Keratinocyte (primary cell): ENCODE measurements around the gene RETREG2. TPM values are rescaled to one million over a fixed set of nuclear protein-coding genes. Genes with fewer than 3 reads are reported as not detected.

Source experiments
- DNase-seq: peaks from one replicate; pipeline ENCODE4 v3.0.0-alpha.2; 2011; ENCODE audit warnings: low read depth, missing footprints, low spot score
- FAIRE-seq: peaks from 2 replicates; lab custom pipeline; 2011; peaks lifted over from hg19 to GRCh38; lab: Jason Lieb, UNC
- H2AFZ ChIP-seq: 2 replicates; pipeline ENCODE4 v1.6.0; 2012; ENCODE audit warnings: low read length, control low read depth, inconsistent platforms; ENCODE audit not compliant: control insufficient read depth
- H3K27ac ChIP-seq: 2 replicates; pipeline ENCODE4 v1.5.1; 2011; ENCODE audit warnings: low read length; ENCODE audit not compliant: control insufficient read depth, insufficient read depth
- H3K27me3 ChIP-seq: 3 replicates; pipeline ENCODE4 v1.6.0; 2011; ENCODE audit warnings: low read length; ENCODE audit not compliant: control insufficient read depth, insufficient read depth; ENCODE audit errors: extremely low read depth
- H3K36me3 ChIP-seq, 2 experiments: 2 replicates in 1 of 2; 3 replicates in 1 of 2; pipeline ENCODE4 v1.5.1; 2011; ENCODE audit warnings: low read length in 2 of 2, mild to moderate bottlenecking in 1 of 2; ENCODE audit not compliant: control insufficient read depth in 2 of 2, insufficient read depth in 2 of 2; ENCODE audit errors: extremely low read depth in 1 of 2
- H3K4me1 ChIP-seq: 3 replicates; pipeline ENCODE4 v1.5.1; 2011; ENCODE audit warnings: low read length; ENCODE audit not compliant: control insufficient read depth, insufficient read depth; ENCODE audit errors: extremely low read depth
- H3K4me2 ChIP-seq: 3 replicates; pipeline ENCODE4 v1.6.0; 2011; ENCODE audit warnings: low read depth, low read length; ENCODE audit not compliant: control insufficient read depth, insufficient read depth; ENCODE audit errors: extremely low read depth
- H3K4me3 ChIP-seq, 3 experiments: fragments of 200-600 bp in 1 of 3; sonication (generic) in 1 of 3; 2 replicates in 2 of 3; 3 replicates in 1 of 3; pipeline ENCODE4 v1.5.1; 2011 to 2016; ENCODE audit warnings: low read length in 3 of 3, mild to moderate bottlenecking in 3 of 3, control low read depth in 2 of 3, inconsistent platforms in 1 of 3, low read depth in 1 of 3, mixed read lengths in 1 of 3, mixed run types in 1 of 3, moderate library complexity in 1 of 3; ENCODE audit not compliant: control insufficient read depth in 2 of 3, insufficient read depth in 2 of 3; ENCODE audit errors: extremely low read depth in 1 of 3
- H3K79me2 ChIP-seq: 2 replicates; pipeline ENCODE4 v1.6.0; 2012; ENCODE audit warnings: low read length; ENCODE audit not compliant: control insufficient read depth, insufficient read depth
- H3K9ac ChIP-seq: 3 replicates; pipeline ENCODE4 v1.6.0; 2011; ENCODE audit warnings: low read length; ENCODE audit not compliant: control insufficient read depth, insufficient read depth; ENCODE audit errors: extremely low read depth
- H3K9me1 ChIP-seq: 3 replicates; pipeline ENCODE4 v1.6.0; 2011; ENCODE audit warnings: low read length; ENCODE audit not compliant: control insufficient read depth, insufficient read depth; ENCODE audit errors: extremely low read depth
- H3K9me3 ChIP-seq: 2 replicates; pipeline ENCODE4 v1.5.1; 2012; ENCODE audit warnings: low read depth, low read length; ENCODE audit not compliant: control insufficient read depth
- H4K20me1 ChIP-seq: 3 replicates; pipeline ENCODE4 v1.6.0; 2011; ENCODE audit warnings: low read length; ENCODE audit not compliant: control insufficient read depth, insufficient read depth; ENCODE audit errors: extremely low read depth
- EZH2 ChIP-seq: IDR thresholded peaks from one replicate; pipeline ENCODE4 v1.6.1; 2012; ENCODE audit warnings: inconsistent platforms, mild to moderate bottlenecking, low read length, moderate library complexity
- dilution Hi-C: fragments of 300-500 bp; cut with MboI; formaldehyde crosslinking; loops from one replicate; pipeline ENCODE4 v1.7.0; 2020; ENCODE audit warnings: low sequenced_read_pairs; ENCODE audit not compliant: extremely low pct_ligation_motif_present
- polyA plus RNA-seq, 5 experiments: library from polyadenylated mRNA; depleted of rRNA in 3 of 5; stranded (reverse) in 3 of 5; stranded (forward) in 1 of 5; unstranded in 1 of 5; fragments of >200 nt; gene quantifications; 1 replicate in 1 of 5; 2 replicates in 3 of 5; 3 replicates in 1 of 5; pipeline versions ENCODE4 v1.2.1 to v1.2.3, GENCODE V29; 2011 to 2012; ENCODE audit warnings: missing spikeins in 2 of 5, low read depth in 1 of 5, low replicate concordance in 1 of 5
- TF ChIP-seq, protein P1 (sequence below), 3 experiments: IDR thresholded peaks in 1 of 3; conservative IDR thresholded peaks in 1 of 3; optimal IDR thresholded peaks in 1 of 3; 2 replicates in 2 of 3; 3 replicates in 1 of 3; pipeline versions ENCODE3 to v1.5.1; 2011; ENCODE audit warnings: low read length in 3 of 3, mild to moderate bottlenecking in 3 of 3, moderate library complexity in 2 of 3, control low read depth in 1 of 3, inconsistent platforms in 1 of 3; ENCODE audit not compliant: insufficient read depth in 2 of 3; ENCODE audit errors: extremely low read depth in 1 of 3

Gene RETREG2
- polyA plus RNA-seq, 1 donor (not counting 4 experiments of a cell fraction or from before 2014, with no cell fraction given), result 45.8 TPM

DNA sequence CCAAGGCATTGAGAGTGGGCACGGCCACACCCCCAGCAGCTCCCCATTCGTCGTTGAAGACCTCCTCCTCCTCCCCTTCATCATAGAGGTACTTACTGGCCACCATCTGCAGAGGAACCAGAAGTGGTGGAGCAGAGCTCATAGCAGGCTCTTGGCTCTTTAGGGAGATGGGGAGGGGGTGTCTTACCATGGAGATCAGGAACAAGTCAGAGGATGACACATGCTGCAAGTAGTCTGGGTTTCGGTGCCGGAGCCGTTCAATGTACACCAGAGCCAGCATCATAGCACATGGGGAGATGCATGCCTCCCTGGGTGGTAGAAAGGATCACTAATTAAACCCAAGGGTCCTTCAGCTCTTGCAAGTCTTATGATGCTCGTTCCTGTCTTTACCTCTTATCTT is 3.3 kb upstream of the RETREG2 start:
- no peak overlapping the region for H3K9ac ChIP-seq
- no peak for FAIRE-seq

DNA sequence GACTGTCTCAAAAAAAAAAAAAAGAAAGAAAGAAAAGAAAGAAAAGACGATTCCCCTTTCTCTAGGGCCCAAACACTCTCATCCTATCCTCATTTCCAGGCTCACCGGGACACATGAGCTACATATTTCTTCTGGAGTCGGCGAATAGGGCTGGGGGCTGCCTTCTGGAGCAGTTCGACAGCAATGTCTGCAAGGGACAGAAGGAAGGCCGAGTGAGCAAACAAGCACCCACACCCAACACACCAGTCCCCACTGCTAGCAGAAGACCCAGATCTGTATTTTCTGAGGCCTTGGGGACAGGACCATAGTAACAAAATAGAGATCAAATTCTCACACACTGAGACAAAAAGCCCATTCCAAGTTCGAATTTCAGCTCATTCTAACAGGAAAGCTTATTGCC is 2.6 kb upstream of the RETREG2 start:
- dilution Hi-C loops, result no loop called here
- no peaks in the 10 kb centered on the region for H3K27me3 ChIP-seq
- peak overlapping the region in 2 of 3 experiments; percentile 81 to 90 for H3K4me3 ChIP-seq
- FAIRE-seq (no peak), DNase-seq (no peak)
- no peak overlapping the region for H2AFZ ChIP-seq
- peak overlapping the region; percentile 95 for H3K9ac ChIP-seq
- peaks cover 21% of the 10 kb centered on the region for H3K79me2 ChIP-seq
- TF ChIP-seq, protein P1, sequence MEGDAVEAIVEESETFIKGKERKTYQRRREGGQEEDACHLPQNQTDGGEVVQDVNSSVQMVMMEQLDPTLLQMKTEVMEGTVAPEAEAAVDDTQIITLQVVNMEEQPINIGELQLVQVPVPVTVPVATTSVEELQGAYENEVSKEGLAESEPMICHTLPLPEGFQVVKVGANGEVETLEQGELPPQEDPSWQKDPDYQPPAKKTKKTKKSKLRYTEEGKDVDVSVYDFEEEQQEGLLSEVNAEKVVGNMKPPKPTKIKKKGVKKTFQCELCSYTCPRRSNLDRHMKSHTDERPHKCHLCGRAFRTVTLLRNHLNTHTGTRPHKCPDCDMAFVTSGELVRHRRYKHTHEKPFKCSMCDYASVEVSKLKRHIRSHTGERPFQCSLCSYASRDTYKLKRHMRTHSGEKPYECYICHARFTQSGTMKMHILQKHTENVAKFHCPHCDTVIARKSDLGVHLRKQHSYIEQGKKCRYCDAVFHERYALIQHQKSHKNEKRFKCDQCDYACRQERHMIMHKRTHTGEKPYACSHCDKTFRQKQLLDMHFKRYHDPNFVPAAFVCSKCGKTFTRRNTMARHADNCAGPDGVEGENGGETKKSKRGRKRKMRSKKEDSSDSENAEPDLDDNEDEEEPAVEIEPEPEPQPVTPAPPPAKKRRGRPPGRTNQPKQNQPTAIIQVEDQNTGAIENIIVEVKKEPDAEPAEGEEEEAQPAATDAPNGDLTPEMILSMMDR (optimal IDR thresholded peaks at IDR 0.05 in 1 of 3, IDR thresholded peaks at IDR 0.05 in 1 of 3, conservative IDR thresholded peaks at IDR 0.05 in 1 of 3; ENCODE audit: extremely low read depth in 1 of 3, insufficient read depth in 2 of 3, low read length in 3 of 3), result no peak
- TF ChIP-seq EZH2, result no peak
- H3K36me3 ChIP-seq, result peaks cover 19 to 26% of the 10 kb centered on the region in 2 experiments
- no peak overlapping the region for H3K27ac ChIP-seq
- peaks cover 2% of the 10 kb centered on the region for H3K9me1 ChIP-seq
- H3K9me3 ChIP-seq, result no peaks in the 10 kb centered on the region
- H3K4me2 ChIP-seq, result peak overlapping the region; percentile 84
- H3K4me1 ChIP-seq, result peaks cover 20% of the 10 kb centered on the region
- H4K20me1 ChIP-seq, result no peaks in the 10 kb centered on the region

More for the DNA sequence above, 3.3 kb upstream of the RETREG2 start:
- H3K27ac ChIP-seq, result no peak overlapping the region
- H4K20me1 ChIP-seq, result no peaks in the 10 kb centered on the region
- H3K79me2 ChIP-seq, result peaks cover 21% of the 10 kb centered on the region
- H2AFZ ChIP-seq, result no peak overlapping the region
- no peaks in the 10 kb centered on the region for H3K9me3 ChIP-seq
- H3K9me1 ChIP-seq, result no peaks in the 10 kb centered on the region
- no peak for DNase-seq
- H3K4me2 ChIP-seq, result no peak overlapping the region
- dilution Hi-C loops, result no loop called here
- H3K4me3 ChIP-seq, result no peak overlapping the region
- TF ChIP-seq EZH2, result no peak
- TF ChIP-seq, protein P1 (optimal IDR thresholded peaks at IDR 0.05 in 1 of 3, IDR thresholded peaks at IDR 0.05 in 1 of 3, conservative IDR thresholded peaks at IDR 0.05 in 1 of 3; ENCODE audit: extremely low read depth in 1 of 3, insufficient read depth in 2 of 3, low read length in 3 of 3), result no peak
- H3K36me3 ChIP-seq, result peaks cover 18 to 19% of the 10 kb centered on the region in 2 experiments
- no peaks in the 10 kb centered on the region for H3K27me3 ChIP-seq
- peaks cover 20% of the 10 kb centered on the region for H3K4me1 ChIP-seq
